ENCODE results near the gene APOBEC3B.

The APOBEC3B gene

DNA sequence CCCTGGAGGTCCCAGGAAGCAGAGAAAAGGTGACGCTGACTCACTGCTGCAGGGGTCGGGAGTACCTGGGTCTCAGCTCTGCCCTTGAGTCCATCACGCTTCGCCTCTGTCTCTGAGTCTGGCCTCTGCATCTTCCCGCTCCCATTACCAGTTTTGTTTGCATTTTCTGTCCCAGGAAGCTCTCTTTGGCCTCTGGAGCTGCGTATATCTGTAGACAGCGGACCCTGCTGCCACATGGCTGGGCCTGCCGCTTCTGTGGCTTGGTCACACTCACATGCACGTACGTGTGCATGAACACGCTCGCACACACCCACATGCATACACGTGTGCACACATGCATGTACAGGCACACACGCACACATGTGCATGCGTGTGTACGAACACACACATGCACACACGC is 45.6 kb upstream of the APOBEC3B start:
- H3K4me3 ChIP-seq (ENCODE audit: low read depth in 1 of 2, low read length in 2 of 2): no peak overlapping the region
- no peaks in the 10 kb centered on the region for H3K9me3 ChIP-seq (ENCODE audit: insufficient read depth, low read length, severe bottlenecking)
- H3K36me3 ChIP-seq (ENCODE audit: insufficient read depth, low read length): no peaks in the 10 kb centered on the region
- no peak overlapping the region for H3K27ac ChIP-seq (ENCODE audit: low read length)
- H3K9ac ChIP-seq (ENCODE audit: low read depth, low read length): no peak overlapping the region
- no peak for TF ChIP-seq EZH2 (IDR thresholded peaks at IDR 0.05; ENCODE audit: borderline replicate concordance, low read depth, low read length, severe bottlenecking)
- H3K27me3 ChIP-seq (ENCODE audit: insufficient read depth, low read length, poor library complexity): peaks cover 5% of the 10 kb centered on the region
- peaks cover 2% of the 10 kb centered on the region; the same call in 1 of the 2 replicates for H4K20me1 ChIP-seq (ENCODE audit: insufficient read depth, low read length)
- no peaks in the 10 kb centered on the region for H3K4me1 ChIP-seq (ENCODE audit: insufficient read depth, low read length)
- no peak overlapping the region for H3K4me2 ChIP-seq (ENCODE audit: insufficient read depth, low read length)
- H3K79me2 ChIP-seq (ENCODE audit: insufficient read depth, low read length): no peaks in the 10 kb centered on the region
- H2AFZ ChIP-seq (ENCODE audit: low read depth, low read length): no peak overlapping the region
- ATAC-seq (ENCODE audit: insufficient read depth, low read depth) (no peak), DNase-seq (no peak)

- no peak for ATAC-seq (ENCODE audit: insufficient read depth, low read depth)
- no peak overlapping the region for H3K27ac ChIP-seq (ENCODE audit: low read length)
- H3K9ac ChIP-seq (ENCODE audit: low read depth, low read length): no peak overlapping the region
These were observed 45.1 kb upstream of the APOBEC3B start for GRCh38 chr22:38937036-38937435.

DNA sequence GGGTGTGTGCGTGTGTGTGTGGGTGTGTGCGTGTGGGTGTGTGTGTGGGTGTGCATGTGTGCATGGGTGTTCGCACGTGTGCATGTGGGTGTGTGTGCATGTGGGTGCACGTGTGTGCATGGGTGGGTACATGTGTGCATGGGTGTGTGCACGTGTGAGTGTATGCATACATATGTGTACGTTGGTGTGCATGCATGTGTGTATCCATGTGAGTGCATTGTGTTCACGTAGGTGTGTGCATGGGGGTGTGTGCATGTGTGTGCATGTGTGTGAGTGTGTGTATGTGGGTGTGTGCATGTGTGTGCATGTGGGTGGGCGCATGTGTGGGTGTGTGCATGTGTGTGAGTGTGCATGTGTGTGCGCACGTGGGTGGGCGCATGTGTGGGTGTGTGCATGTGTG is 44.6 kb upstream of the APOBEC3B start:
- DNase-seq: no peak
- Histone ChIP-seq H3K4me1 (ENCODE audit: insufficient read depth, low read length) (no peaks in the 10 kb centered on the region), H3K9me3 (ENCODE audit: insufficient read depth, low read length, severe bottlenecking) (no peaks in the 10 kb centered on the region), H3K27ac (ENCODE audit: low read length) (no peak overlapping the region), H3K27me3 (ENCODE audit: insufficient read depth, low read length, poor library complexity) (peaks cover 8% of the 10 kb centered on the region), H4K20me1 (ENCODE audit: insufficient read depth, low read length) (peaks cover 2% of the 10 kb centered on the region; the same call in 1 of the 2 replicates), H3K4me2 (ENCODE audit: insufficient read depth, low read length) (no peak overlapping the region), H3K4me3 (ENCODE audit: low read depth in 1 of 2, low read length in 2 of 2) (no peak overlapping the region), H3K79me2 (ENCODE audit: insufficient read depth, low read length) (no peaks in the 10 kb centered on the region), H3K9ac (ENCODE audit: low read depth, low read length) (no peak overlapping the region), H3K36me3 (ENCODE audit: insufficient read depth, low read length) (no peaks in the 10 kb centered on the region), H2AFZ (ENCODE audit: low read depth, low read length) (no peak overlapping the region)
- no peak for ATAC-seq (ENCODE audit: insufficient read depth, low read depth)
- TF ChIP-seq EZH2 (IDR thresholded peaks at IDR 0.05; ENCODE audit: borderline replicate concordance, low read depth, low read length, severe bottlenecking): no peak
- TF ChIP-seq, protein P1, sequence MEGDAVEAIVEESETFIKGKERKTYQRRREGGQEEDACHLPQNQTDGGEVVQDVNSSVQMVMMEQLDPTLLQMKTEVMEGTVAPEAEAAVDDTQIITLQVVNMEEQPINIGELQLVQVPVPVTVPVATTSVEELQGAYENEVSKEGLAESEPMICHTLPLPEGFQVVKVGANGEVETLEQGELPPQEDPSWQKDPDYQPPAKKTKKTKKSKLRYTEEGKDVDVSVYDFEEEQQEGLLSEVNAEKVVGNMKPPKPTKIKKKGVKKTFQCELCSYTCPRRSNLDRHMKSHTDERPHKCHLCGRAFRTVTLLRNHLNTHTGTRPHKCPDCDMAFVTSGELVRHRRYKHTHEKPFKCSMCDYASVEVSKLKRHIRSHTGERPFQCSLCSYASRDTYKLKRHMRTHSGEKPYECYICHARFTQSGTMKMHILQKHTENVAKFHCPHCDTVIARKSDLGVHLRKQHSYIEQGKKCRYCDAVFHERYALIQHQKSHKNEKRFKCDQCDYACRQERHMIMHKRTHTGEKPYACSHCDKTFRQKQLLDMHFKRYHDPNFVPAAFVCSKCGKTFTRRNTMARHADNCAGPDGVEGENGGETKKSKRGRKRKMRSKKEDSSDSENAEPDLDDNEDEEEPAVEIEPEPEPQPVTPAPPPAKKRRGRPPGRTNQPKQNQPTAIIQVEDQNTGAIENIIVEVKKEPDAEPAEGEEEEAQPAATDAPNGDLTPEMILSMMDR (IDR thresholded peaks at IDR 0.05; ENCODE audit: borderline replicate concordance, extremely low read depth, low read length, poor library complexity, severe bottlenecking): no peak

More at GRCh38 chr22:38937036-38937435, 45.1 kb upstream of the APOBEC3B start:
- Histone ChIP-seq H3K4me2 (ENCODE audit: insufficient read depth, low read length) (no peak overlapping the region), H3K79me2 (ENCODE audit: insufficient read depth, low read length) (no peaks in the 10 kb centered on the region), H3K4me3 (ENCODE audit: low read depth in 1 of 2, low read length in 2 of 2) (no peak overlapping the region), H3K36me3 (ENCODE audit: insufficient read depth, low read length) (no peaks in the 10 kb centered on the region), H3K27me3 (ENCODE audit: insufficient read depth, low read length, poor library complexity) (peaks cover 6% of the 10 kb centered on the region), H2AFZ (ENCODE audit: low read depth, low read length) (no peak overlapping the region), H4K20me1 (ENCODE audit: insufficient read depth, low read length) (peaks cover 2% of the 10 kb centered on the region; the same call in 1 of the 2 replicates), H3K4me1 (ENCODE audit: insufficient read depth, low read length) (no peaks in the 10 kb centered on the region), H3K9me3 (ENCODE audit: insufficient read depth, low read length, severe bottlenecking) (no peaks in the 10 kb centered on the region)
- TF ChIP-seq, protein P1 (IDR thresholded peaks at IDR 0.05; ENCODE audit: borderline replicate concordance, extremely low read depth, low read length, poor library complexity, severe bottlenecking): no peak
- no peak for TF ChIP-seq EZH2 (IDR thresholded peaks at IDR 0.05; ENCODE audit: borderline replicate concordance, low read depth, low read length, severe bottlenecking)
- no peak for DNase-seq

DNA sequence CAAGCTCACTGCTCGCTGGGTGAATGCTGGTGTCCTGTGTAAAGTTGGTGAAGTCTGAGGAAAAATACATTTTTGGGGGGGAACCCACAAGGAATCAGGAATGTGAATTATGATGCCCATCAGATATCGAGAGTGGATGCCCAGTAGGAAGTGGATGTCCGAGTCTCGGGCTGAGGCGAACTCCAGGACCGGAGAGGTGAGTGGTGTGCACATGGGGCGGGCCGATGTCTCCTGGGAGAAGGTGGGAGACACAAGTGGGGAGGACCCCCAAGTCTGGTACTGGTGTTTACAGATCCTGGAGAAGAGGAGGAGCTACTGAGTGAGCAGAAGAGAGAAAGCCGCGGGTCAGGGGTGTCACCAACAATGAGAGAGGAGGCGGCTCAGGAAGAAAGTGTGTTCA is 43.9 kb upstream of the APOBEC3B start:
- DNase-seq (no peak), ATAC-seq (ENCODE audit: insufficient read depth, low read depth) (no peak)
- Histone ChIP-seq H3K4me2 (ENCODE audit: insufficient read depth, low read length) (no peak overlapping the region), H2AFZ (ENCODE audit: low read depth, low read length) (no peak overlapping the region), H3K27ac (ENCODE audit: low read length) (no peak overlapping the region), H3K27me3 (ENCODE audit: insufficient read depth, low read length, poor library complexity) (peaks cover 8% of the 10 kb centered on the region), H3K9ac (ENCODE audit: low read depth, low read length) (no peak overlapping the region), H3K4me1 (ENCODE audit: insufficient read depth, low read length) (no peaks in the 10 kb centered on the region), H3K9me3 (ENCODE audit: insufficient read depth, low read length, severe bottlenecking) (no peaks in the 10 kb centered on the region), H3K36me3 (ENCODE audit: insufficient read depth, low read length) (no peaks in the 10 kb centered on the region), H3K79me2 (ENCODE audit: insufficient read depth, low read length) (no peaks in the 10 kb centered on the region), H4K20me1 (ENCODE audit: insufficient read depth, low read length) (peaks cover 2% of the 10 kb centered on the region; the same call in 1 of the 2 replicates), H3K4me3 (ENCODE audit: low read depth in 1 of 2, low read length in 2 of 2) (no peak overlapping the region)
- TF ChIP-seq EZH2 (IDR thresholded peaks at IDR 0.05; ENCODE audit: borderline replicate concordance, low read depth, low read length, severe bottlenecking): no peak
- TF ChIP-seq, protein P1 (IDR thresholded peaks at IDR 0.05; ENCODE audit: borderline replicate concordance, extremely low read depth, low read length, poor library complexity, severe bottlenecking): no peak

Measured in DND-41 (cell line).